Uterus (tissue), 2 donors: ENCODE results near the gene SGSM2.

Experiments
- CTCF ChIP-seq, 4 experiments: fragments of 200-600 bp in 2 of 4; fragments of 450-650 bp in 2 of 4; sonication (generic) in 2 of 4; IDR thresholded peaks; one replicate each; pipeline ENCODE4 v1.5.1; 2016 to 2019; ENCODE audit warnings: antibody characterized with exemption in 4 of 4, mild to moderate bottlenecking in 2 of 4, moderate library complexity in 1 of 4
- POLR2A ChIP-seq, 2 donors: fragments of 450-650 bp; IDR thresholded peaks; one replicate each; pipeline ENCODE4 v1.6.1; 2016; ENCODE audit warnings: antibody characterized with exemption in 2 of 2, mild to moderate bottlenecking in 1 of 2, moderate library complexity in 1 of 2

GRCh38 chr17:2303204-2304188 is 33.8 kb upstream of the SGSM2 start, which contains the start of the genes SMG6 and SRR:
- TF ChIP-seq POLR2A (IDR thresholded peaks at IDR 0.05) (peak in 1 of 2 donors; percentile 76), CTCF (IDR thresholded peaks at IDR 0.05) (no peak)
